K562 (cell line): ENCODE data around the gene ICAM2. TPM values are rescaled to one million over a fixed set of nuclear protein-coding genes. Genes with fewer than 3 reads are reported as not detected.

Experiments
- CC2D1A ChIP-seq: fragments of 450-650 bp; IDR thresholded peaks from 2 replicates; pipeline ENCODE4 v1.6.1; 2017; ENCODE audit warnings: mild to moderate bottlenecking
- CCAR2 ChIP-seq: fragments of 200-400 bp; formaldehyde crosslinking; IDR thresholded peaks from 2 replicates; pipeline ENCODE4 v1.6.1; 2017; ENCODE audit warnings: mild to moderate bottlenecking, low read depth, low read length
- CHCHD3 ChIP-seq: fragments of 250-450 bp; sonication (Bioruptor Pico); IDR thresholded peaks from 2 replicates; pipeline ENCODE4 v2.1.2; 2022; ENCODE audit warnings: mild to moderate bottlenecking
- GTF2B ChIP-seq: IDR thresholded peaks from 2 replicates; pipeline ENCODE4 v1.6.1; 2011; ENCODE audit not compliant: insufficient read length; ENCODE audit errors: extremely low read depth
- PATZ1 ChIP-seq: fragments of 250-450 bp; sonication (Bioruptor Pico); IDR thresholded peaks from 2 replicates; pipeline ENCODE4 v1.5.0; 2020; ENCODE audit warnings: mild to moderate bottlenecking, borderline replicate concordance
- RBM17 ChIP-seq: fragments of 200-400 bp; formaldehyde crosslinking; IDR thresholded peaks from 2 replicates; pipeline ENCODE4 v1.6.1; 2017; ENCODE audit warnings: low read depth, mild to moderate bottlenecking, low read length, borderline replicate concordance
- THRB ChIP-seq: fragments of 450-650 bp; formaldehyde crosslinking; conservative IDR thresholded peaks from 2 replicates; pipeline ENCODE4 v1.4.0; 2022; ENCODE audit warnings: mild to moderate bottlenecking, missing genetic modification characterization
- VEZF1 ChIP-seq: fragments of 200-800 bp; sonication (Bioruptor generic); IDR thresholded peaks from 2 replicates; pipeline ENCODE4 v1.6.1; 2017; ENCODE audit warnings: missing genetic modification characterization, missing compliant biosample characterization
- ZBTB7A ChIP-seq: IDR thresholded peaks from 2 replicates; pipeline ENCODE4 v1.6.1; 2011; ENCODE audit warnings: low read depth, mild to moderate bottlenecking, low read length, moderate library complexity, borderline replicate concordance; ENCODE audit not compliant: control insufficient read depth
- ZHX1 ChIP-seq: fragments of 150-350 bp; conservative IDR thresholded peaks from 2 replicates; pipeline ENCODE4 v1.6.1; 2014; ENCODE audit warnings: low read length
- ZNF263 ChIP-seq: sonication (generic); formaldehyde crosslinking; IDR thresholded peaks from 2 replicates; pipeline ENCODE4 v1.8.0; 2022; ENCODE audit warnings: mild to moderate bottlenecking, missing genetic modification reagents, borderline replicate concordance
- ZNF277 ChIP-seq: fragments of 250-450 bp; sonication (Bioruptor Pico); IDR thresholded peaks from 2 replicates; pipeline ENCODE4 v1.8.0; 2022; ENCODE audit warnings: inconsistent platforms, mild to moderate bottlenecking, moderate library complexity, borderline replicate concordance
- polyA plus RNA-seq, 8 experiments: library from polyadenylated mRNA; depleted of rRNA in 4 of 8; stranded (reverse) in 5 of 8; unstranded in 3 of 8; fragments of >200 nt; fragmentation: Nextera tagmentation in 2 of 8; fragmentation: Illumina TruSeq in 1 of 8; extraction: Ambion mirVana in 2 of 8; extraction: Trizol in 1 of 8; gene quantifications; 2 replicates each; pipeline versions ENCODE4 v1.2.1 to v1.2.3, GENCODE V29; 2011 to 2014; ENCODE audit warnings: inconsistent platforms in 1 of 8, missing spikeins in 1 of 8
- total RNA-seq, 7 experiments: library from RNA; depleted of rRNA in 6 of 7; stranded (reverse); fragments of >200 nt in 6 of 7; fragmentation: Illumina TruSeq in 2 of 7; extraction: Trizol in 2 of 7; gene quantifications; 2 replicates each; pipeline versions ENCODE4 v1.2.1 to v1.2.3, GENCODE V29; 2011 to 2021; ENCODE audit warnings: low replicate concordance in 1 of 7
- TF ChIP-seq, protein P1 (sequence below): IDR thresholded peaks from 2 replicates; pipeline ENCODE4 v1.6.1; 2012; ENCODE audit warnings: low read depth, low read length, improper control_type of control experiment, borderline replicate concordance

The ICAM2 gene
- total and polyA plus RNA-seq, 9 of the 15 experiments (the other 6 are each of a cell fraction or from before 2014, with no cell fraction given): 37.9 to 89.4 (median 60.6) TPM

GRCh38 chr17:63998050-63998720, 22.2 kb downstream of the ICAM2 start, which contains the start of gene PRR29 (continued):
- TF ChIP-seq PATZ1 (CRISPR knock-in tag): no peak
- no peak for TF ChIP-seq GTF2B
- TF ChIP-seq VEZF1 (CRISPR knock-in tag): peak; percentile 65
- no peak for TF ChIP-seq ZNF277
- no peak for TF ChIP-seq CCAR2
- TF ChIP-seq THRB (CRISPR knock-in tag): no peak
- no peak for TF ChIP-seq CHCHD3 (CRISPR knock-in tag)
- TF ChIP-seq RBM17: no peak
- TF ChIP-seq CC2D1A: no peak
- TF ChIP-seq ZNF263 (CRISPR knock-in tag): no peak
- TF ChIP-seq, protein P1, sequence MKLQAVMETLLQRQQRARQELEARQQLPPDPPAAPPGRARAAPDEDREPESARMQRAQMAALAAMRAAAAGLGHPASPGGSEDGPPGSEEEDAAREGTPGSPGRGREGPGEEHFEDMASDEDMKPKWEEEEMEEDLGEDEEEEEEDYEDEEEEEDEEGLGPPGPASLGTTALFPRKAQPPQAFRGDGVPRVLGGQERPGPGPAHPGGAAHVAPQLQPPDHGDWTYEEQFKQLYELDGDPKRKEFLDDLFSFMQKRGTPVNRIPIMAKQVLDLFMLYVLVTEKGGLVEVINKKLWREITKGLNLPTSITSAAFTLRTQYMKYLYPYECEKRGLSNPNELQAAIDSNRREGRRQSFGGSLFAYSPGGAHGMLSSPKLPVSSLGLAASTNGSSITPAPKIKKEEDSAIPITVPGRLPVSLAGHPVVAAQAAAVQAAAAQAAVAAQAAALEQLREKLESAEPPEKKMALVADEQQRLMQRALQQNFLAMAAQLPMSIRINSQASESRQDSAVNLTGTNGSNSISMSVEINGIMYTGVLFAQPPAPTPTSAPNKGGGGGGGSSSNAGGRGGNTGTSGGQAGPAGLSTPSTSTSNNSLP: no peak
- no peak for TF ChIP-seq ZHX1
- TF ChIP-seq ZBTB7A: peak; percentile 70; the same call in 1 of the 2 replicates
